SIG-M5 treated with dmso at 0.1 percent for 504 hours (cell line): ENCODE measurements around the gene ADORA2A.

Experiments
- DNase-seq: peaks from one replicate; lab custom pipeline; 2025; ENCODE audit not compliant: unreplicated experiment; lab: John Stamatoyannopoulos, UW

ADORA2A gene

GRCh38 chr22:24427500-24428164, at the start of gene ADORA2A:
Gene ADORA2A (plus strand): TSS chr22:24427599. CDS start chr22:24433405, 5,806 bp downstream.
- no peak for DNase-seq

GRCh38 chr22:24379536-24379935, 47.9 kb upstream of the ADORA2A start:
- DNase-seq: no peak

DNA sequence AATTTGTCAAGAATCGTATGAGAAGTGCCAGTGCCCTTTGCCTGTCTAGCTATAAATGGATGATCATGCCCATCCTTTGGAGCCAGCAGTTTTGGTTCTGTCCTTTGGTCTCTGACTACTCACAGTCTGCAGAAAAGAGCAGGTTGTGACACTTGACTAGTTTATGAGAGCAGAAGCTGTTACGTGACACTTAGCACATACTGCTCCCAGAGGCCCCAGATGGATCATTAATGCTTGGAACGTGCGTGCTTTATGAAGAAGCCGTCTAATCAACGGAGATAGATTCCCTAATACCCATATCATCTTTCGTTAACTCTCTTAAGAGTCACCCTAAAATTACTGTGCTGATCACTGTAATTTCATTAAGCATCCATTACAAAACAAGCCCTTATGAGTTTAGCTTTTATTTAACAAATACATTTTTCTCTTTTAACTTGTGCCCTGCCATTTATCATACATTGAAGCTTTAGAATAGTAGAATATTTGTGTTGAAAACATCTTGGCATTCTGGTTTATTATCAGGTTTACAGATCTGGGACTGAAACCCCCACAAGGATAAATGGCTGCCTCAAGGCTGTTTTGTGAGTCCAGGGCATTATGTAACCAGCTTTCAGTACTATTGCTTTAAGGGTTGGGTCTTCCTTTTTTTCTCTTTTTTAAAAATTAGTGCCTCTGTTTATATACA, 47.0 kb upstream of the ADORA2A start:
- DNase-seq: no peak

DNA sequence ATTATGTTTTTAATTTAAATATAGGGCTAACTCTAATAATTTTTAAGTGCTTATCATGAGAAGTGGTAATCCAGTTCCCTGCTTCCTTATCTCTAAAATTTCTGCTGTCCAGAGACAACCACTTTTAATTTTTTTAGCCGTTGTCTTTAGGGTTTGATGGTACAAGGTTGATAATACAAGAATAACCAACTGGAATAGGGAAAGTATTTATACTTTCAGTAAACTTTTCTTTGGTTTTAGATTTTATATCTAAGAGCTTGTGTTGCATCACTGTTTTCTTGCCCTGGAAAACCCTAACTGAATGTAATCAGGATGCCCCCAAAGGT, 46.5 kb upstream of the ADORA2A start:
- no peak for DNase-seq

DNA sequence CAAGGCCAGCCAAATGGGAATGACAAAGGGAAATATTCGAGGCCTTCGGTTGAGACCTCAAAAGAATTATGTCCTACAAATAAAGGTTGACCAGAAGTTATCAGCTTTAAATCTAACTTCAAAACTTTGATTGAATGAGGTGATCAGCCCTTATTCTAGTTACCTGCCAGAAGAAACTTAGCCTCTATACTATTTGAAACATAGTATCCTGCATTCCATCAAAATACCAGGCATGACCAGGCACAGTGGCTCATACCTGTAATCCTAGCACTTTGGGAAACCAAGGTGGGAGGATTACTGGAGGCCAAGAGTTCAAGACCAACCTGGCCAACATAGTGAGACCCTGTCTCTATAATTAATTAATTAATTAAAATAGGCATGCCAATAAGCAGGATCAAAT, 44.3 kb upstream of the ADORA2A start:
- DNase-seq: no peak

- peak; percentile 4 for DNase-seq
Measured at GRCh38 chr22:24384131-24384530, 43.3 kb upstream of the ADORA2A start.

DNA sequence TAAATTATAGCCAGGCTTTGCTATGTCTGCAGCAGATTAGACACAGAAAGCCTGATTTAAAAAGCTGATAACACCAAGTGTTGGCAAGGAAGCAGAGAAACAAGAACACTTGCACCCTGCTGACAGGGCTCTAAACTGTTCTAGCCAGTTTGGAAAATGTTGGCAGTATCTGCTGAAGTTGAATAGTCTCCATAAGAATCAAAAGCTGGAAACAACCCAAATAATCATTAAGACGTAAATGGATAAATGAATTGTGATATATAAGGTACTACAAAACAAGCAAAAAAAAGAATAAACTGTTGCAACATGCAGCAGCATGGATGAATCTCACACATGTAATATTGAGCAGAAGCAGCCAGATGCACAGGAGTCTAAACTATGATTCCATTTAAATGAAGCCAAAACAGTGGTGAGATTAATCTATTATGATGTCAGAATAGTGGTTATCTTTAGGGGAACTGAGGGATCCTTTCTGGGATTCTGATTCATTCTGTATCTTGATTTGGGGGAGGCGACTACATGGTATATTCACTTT, 40.4 kb upstream of the ADORA2A start:
- no peak for DNase-seq

DNA sequence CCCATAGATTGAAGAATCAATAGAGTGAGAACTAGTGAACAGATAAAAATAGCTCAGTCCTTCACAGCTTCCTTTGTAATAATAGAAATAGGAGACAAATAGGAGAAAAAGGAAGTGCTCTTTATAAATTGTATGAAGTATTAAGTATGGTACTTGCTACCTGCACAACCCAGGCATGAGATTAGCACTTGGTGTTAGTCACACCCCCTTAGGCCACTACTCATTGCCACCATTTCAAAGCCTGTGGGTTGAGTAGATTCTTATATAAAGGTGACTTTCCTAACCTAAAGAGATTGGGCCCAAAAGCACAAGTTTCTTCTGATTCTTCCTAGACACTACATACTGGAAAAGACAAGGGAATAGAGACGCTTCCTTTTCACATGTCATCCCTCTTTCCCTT, 37.7 kb upstream of the ADORA2A start:
- DNase-seq: no peak

DNA sequence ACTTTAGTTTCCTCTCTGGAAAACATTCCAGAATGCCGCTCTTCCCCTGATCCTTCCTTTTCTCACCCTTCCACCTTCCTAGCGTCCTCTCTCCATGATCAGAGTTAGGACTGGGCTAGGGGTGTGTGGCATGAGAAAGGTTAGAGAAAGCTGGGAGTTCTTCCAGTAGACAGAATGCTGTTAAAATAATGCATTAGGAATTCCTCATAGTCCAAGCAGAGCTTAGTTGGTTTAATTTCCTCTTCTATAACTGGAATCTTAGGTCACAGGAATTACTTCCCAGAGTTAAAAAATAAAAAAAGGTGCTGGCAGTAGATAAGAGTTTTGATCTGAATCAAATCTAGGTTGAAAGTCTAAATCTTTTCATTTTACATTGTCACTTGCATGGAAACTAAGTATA, 37.2 kb upstream of the ADORA2A start:
- DNase-seq: no peak

DNA sequence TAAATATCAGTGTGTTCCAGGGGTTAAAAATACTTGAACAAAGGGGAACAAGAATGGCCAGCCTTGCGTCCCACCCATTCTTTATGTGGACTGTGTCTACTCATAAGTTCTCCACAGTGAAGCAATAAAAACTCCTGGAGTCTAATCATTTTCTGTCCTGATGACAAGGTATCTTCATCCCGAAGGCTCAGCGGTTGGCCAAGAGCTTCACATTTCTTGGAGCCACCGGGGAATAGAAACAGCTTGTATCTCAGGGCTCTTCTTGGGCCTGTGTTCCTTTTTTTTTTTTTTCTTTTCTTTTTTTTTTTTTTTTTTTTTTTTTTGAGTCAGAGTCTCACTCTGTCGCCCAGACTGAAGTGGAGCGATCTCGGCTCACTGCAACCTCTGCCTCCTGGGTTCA, 36.8 kb upstream of the ADORA2A start:
- DNase-seq: no peak

- no peak for DNase-seq
Measured at GRCh38 chr22:24391836-24392217, 35.6 kb upstream of the ADORA2A start.

- DNase-seq: no peak
Measured at GRCh38 chr22:24392218-24392931, 35.0 kb upstream of the ADORA2A start.

DNA sequence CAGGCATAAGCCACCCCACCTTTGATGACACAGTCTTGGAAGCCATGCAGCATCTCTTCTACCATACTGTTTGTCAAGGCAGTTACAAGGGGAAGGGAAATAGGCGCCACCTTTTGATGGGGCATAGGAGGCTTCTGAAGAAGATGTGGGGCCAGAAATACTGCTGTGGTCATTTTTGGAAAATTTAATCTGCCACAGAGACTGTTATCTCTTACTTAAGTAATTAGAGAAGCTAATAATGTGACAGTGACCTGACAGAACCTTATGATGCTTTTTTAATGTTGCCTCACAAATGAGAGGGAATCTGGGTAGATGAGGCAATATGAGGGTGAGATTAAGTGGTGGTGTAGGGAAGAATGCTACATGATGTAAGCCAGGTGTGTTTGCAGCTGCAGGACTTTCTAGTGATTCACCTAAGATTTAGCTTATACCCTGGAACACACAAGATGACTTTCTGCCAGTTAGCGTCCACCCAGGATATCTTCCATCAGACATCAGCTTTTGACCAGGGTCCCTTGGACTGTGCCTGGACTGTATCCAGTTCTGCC, 34.3 kb upstream of the ADORA2A start:
- no peak for DNase-seq

DNA sequence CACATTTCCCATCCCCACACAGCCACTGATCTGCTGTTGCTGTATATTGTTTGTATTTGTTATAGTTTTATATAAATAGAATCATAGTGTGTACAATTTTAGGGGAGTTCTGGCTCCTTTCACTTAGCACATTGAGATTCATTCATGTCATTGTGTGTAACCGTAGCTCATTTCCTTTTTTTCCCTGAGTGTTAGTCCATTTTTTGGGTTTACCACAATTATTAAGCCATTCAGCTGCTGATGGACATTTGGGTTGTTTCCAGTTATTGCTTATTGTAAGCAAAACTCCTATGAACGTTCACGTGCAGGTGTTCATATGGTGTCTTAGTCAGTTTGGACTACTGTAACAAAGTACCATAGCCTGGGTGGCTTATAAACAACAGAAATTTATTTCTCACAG, 33.6 kb upstream of the ADORA2A start:
- DNase-seq: no peak

GRCh38 chr22:24394254-24394653, 33.1 kb upstream of the ADORA2A start:
- DNase-seq: no peak

DNA sequence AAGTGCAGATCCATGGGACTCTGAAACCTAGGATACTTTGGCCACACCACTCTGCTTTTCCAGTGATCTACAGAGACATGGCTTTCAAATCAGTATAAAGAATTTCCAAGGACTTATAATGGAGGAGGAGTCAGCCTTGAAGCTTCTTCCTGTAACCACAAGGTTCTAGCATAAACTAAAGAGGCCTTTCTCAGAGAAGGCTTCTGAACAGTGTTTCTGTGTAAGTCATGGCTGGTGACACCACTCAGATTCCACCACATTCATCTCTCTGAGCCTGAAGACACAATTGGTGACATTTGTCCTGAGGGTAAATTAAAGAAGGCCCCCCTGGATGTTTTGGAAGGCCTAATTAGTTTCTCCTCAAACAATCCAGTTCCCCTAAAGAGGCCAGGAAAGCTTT, 29.0 kb upstream of the ADORA2A start:
- no peak for DNase-seq

GRCh38 chr22:24400034-24400725, 27.2 kb upstream of the ADORA2A start:
- no peak for DNase-seq

DNA sequence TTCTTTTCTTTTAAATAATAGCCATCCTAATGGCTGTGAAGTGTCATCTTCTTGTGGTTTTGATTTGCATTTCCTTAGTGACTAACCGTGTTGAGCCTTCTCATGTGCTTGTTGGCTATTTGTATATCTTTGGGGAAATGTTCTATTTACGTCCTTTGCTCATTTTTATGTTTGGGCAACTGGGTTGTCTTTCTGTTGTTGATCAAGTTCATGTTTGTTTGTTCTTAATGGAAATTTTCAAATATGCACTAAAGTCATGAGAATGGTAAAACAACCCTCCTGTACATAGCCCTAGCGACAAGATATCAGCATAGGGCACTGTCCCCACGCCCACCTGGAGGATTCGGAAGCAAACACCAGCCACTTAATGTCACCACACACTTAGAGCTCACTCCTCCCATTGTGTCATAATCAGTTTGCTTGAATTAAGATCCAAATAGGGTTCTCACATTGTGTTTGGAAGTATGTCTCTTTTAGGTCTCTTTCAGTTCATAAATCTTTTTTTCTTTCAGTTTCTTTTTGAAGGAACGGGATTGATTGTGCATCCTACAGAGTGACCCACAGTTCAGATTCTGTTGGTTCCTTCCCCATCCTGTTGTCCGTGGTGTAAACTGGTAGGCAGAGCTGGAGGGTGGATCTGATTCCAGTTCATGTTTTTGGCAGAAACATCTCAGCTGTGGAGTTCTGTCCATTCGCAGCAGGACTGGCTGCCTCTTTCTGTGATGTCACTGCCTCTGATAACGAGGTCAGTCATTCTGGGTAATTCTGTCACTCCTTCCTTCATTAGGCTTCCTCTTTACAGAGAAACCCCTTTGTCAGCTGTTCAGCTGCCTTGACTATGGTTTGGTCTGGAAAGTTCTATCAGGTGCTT, 26.4 kb upstream of the ADORA2A start:
- no peak for DNase-seq

GRCh38 chr22:24401931-24402367, 25.4 kb upstream of the ADORA2A start:
- no peak for DNase-seq
